WTC11 (cell line): ENCODE data around the gene TP73.

Experiments
- CTCF ChIP-seq: fragments of 200-600 bp; IDR thresholded peaks from 2 replicates; pipeline ENCODE4 v1.8.0; 2022; ENCODE audit warnings: antibody characterized with exemption
- E2F4 ChIP-seq: sonication (generic); formaldehyde crosslinking; IDR thresholded peaks from 2 replicates; pipeline ENCODE4 v1.8.1; 2022; ENCODE audit warnings: low read depth, mild to moderate bottlenecking, moderate library complexity, missing genetic modification reagents, borderline replicate concordance
- NFATC4 ChIP-seq: fragments of 250-450 bp; sonication (Bioruptor Pico); IDR thresholded peaks from 2 replicates; pipeline ENCODE4 v1.9.0; 2021; ENCODE audit warnings: mild to moderate bottlenecking
- TEAD4 ChIP-seq: sonication (generic); formaldehyde crosslinking; IDR thresholded peaks from 2 replicates; pipeline ENCODE4 v1.8.0; 2022; ENCODE audit warnings: mild to moderate bottlenecking, missing genetic modification reagents
- ZBTB43 ChIP-seq: sonication (generic); formaldehyde crosslinking; IDR thresholded peaks from 2 replicates; pipeline ENCODE4 v1.8.1; 2023; ENCODE audit warnings: mild to moderate bottlenecking, missing genetic modification reagents

GRCh38 chr1:3756394-3756793 lies 104.1 kb downstream of the TP73 start:
- TF ChIP-seq CTCF (no peak), TEAD4 (CRISPR knock-in tag) (no peak), ZBTB43 (CRISPR knock-in tag) (no peak), E2F4 (CRISPR knock-in tag) (no peak), NFATC4 (no peak)
